Lower lobe of right lung (tissue), 2 donors: ENCODE data around the gene NHS. TPM values are rescaled to one million over a fixed set of nuclear protein-coding genes. Genes with fewer than 3 reads are reported as not detected.

Source experiments
- ATAC-seq, 2 donors: fragments of 200-7000 bp; cut with Tn5 transposase; one replicate each; pipeline ENCODE4 v1.9.1; 2020 to 2022; ENCODE audit warnings: mild to moderate bottlenecking in 2 of 2, moderate library complexity in 2 of 2
- DNase-seq: peaks from one replicate; pipeline ENCODE4 v3.0.0-alpha.2; 2020
- H3K27ac ChIP-seq: fragments of 200-600 bp; one replicate; pipeline ENCODE4 v1.8.0; 2022
- H3K27me3 ChIP-seq: fragments of 200-600 bp; one replicate; pipeline ENCODE4 v1.8.0; 2022; ENCODE audit warnings: low read depth
- H3K36me3 ChIP-seq: fragments of 200-600 bp; one replicate; pipeline ENCODE4 v1.8.0; 2022; ENCODE audit warnings: mild to moderate bottlenecking
- H3K4me1 ChIP-seq: fragments of 200-600 bp; one replicate; pipeline ENCODE4 v1.8.0; 2022
- H3K4me3 ChIP-seq: fragments of 200-600 bp; one replicate; pipeline ENCODE4 v1.8.0; 2022; ENCODE audit warnings: mild to moderate bottlenecking
- H3K9me3 ChIP-seq: fragments of 200-600 bp; one replicate; pipeline ENCODE4 v1.8.0; 2022
- intact Hi-C: fragments of 100-400 bp; cut with DNase I; formaldehyde crosslinking; loops from one replicate; pipeline ENCODE4 v1.11.0; 2022
- microRNA-seq: library from miRNA; unstranded; fragments of <30 nt; microRNA quantifications from one replicate; pipeline ENCODE4 v1.2.0, GENCODE V29; 2020; ENCODE audit warnings: borderline number of aligned reads
- total RNA-seq: library from RNA; stranded (reverse); fragmentation: NEBNext Ultra II Directional; extraction: Animal tissue kit (Norgen Biotek cat#: 25700); gene quantifications from one replicate; pipeline ENCODE4 v1.2.1, GENCODE V29; 2021
- TF ChIP-seq, protein P1 (sequence below): fragments of 200-600 bp; IDR thresholded peaks from one replicate; pipeline ENCODE4 v1.8.0; 2022; ENCODE audit warnings: antibody characterized with exemption, mild to moderate bottlenecking
- donor health status: DM: no; HTN: yes; CAD: no; lungs with severe emphysema.

NHS gene
- total RNA-seq, 1 donor from 2014 or later: 2.7 TPM

DNA sequence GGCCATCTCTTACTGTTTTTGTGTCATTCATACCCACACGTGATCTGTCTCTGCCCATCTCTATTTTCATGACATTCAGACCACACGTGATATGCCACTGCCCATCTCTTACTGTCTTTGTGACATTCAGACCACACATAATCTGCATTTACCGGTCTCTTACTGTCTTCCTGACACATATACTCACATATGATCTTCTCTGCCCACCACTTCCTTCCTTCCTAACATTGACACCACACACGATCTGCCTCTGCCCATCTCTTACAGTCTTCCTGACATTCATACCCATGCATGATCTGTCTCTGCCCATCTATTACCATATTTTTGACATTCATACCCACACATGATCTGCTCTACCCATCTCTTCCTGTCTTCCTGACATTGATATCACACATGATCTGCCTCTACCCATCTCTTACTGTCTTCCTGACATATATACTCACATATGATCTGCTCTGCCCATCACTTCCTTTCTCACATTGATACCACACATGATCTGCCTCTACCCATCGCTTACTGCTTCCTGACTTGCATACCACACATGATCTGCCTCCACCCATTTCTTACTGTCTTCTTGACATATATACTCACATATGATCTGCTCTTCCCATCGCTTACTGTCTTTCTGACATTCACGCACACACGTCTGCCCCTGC, 398.3 kb downstream of the NHS start:
- no peaks in the 10 kb centered on the region for H3K27me3 ChIP-seq
- H3K9me3 ChIP-seq: no peaks in the 10 kb centered on the region
- intact Hi-C loops: no loop called here
- no peak for DNase-seq
- ATAC-seq: no peak
- no peaks in the 10 kb centered on the region for H3K4me1 ChIP-seq
- H3K36me3 ChIP-seq: no peaks in the 10 kb centered on the region
- H3K4me3 ChIP-seq: no peak overlapping the region
- no peak overlapping the region for H3K27ac ChIP-seq
- TF ChIP-seq, protein P1, sequence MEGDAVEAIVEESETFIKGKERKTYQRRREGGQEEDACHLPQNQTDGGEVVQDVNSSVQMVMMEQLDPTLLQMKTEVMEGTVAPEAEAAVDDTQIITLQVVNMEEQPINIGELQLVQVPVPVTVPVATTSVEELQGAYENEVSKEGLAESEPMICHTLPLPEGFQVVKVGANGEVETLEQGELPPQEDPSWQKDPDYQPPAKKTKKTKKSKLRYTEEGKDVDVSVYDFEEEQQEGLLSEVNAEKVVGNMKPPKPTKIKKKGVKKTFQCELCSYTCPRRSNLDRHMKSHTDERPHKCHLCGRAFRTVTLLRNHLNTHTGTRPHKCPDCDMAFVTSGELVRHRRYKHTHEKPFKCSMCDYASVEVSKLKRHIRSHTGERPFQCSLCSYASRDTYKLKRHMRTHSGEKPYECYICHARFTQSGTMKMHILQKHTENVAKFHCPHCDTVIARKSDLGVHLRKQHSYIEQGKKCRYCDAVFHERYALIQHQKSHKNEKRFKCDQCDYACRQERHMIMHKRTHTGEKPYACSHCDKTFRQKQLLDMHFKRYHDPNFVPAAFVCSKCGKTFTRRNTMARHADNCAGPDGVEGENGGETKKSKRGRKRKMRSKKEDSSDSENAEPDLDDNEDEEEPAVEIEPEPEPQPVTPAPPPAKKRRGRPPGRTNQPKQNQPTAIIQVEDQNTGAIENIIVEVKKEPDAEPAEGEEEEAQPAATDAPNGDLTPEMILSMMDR: no peak

DNA sequence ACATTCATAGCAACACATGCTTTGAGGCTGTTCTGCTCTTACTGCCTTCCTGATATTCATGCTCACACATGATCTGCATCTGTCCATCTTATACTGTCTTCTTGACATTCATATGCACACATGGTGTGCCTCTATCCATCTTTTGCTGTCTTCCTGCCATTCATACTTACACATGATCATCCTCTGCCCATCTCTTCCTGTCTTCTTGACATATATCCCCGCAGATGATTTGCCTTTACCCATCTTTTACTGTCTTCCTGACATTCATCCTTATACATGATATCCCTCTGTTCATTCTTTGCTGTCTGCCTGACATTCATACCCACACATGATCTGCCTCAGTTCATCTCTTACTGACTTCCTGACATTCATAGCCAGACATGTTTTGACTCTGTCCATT, 399.1 kb downstream of the NHS start:
- Histone ChIP-seq H3K27me3 (no peaks in the 10 kb centered on the region), H3K4me3 (no peak overlapping the region), H3K9me3 (no peaks in the 10 kb centered on the region), H3K27ac (no peak overlapping the region), H3K36me3 (no peaks in the 10 kb centered on the region), H3K4me1 (no peaks in the 10 kb centered on the region)
- TF ChIP-seq, protein P1: no peak
- no peak for DNase-seq
- intact Hi-C loops: no loop called here
- no peak for ATAC-seq

DNA sequence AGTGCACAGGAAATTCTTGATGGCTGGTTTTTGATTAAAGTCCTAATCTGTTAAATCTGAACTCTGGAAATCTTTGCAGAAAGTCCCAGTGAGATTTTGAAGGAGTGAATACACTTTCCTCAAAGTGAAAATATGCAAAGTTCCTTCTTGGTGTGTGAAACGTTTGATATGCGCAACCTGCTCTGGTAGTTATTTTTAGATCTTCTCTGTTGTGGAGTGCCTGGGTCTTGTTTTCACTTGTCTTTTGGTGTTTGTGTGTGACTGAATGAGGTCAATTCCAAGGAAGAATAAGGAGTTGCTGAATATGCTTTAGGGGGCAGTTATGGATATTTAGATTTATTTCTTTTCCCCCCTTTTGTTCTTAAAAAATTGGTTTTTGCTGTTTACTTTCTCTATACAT, 404.0 kb downstream of the NHS start:
- TF ChIP-seq, protein P1: no peak
- no peak overlapping the region for H3K4me3 ChIP-seq
- ATAC-seq: no peak
- intact Hi-C loops: no loop called here
- no peak for DNase-seq
- no peak overlapping the region for H3K27ac ChIP-seq
- H3K36me3 ChIP-seq: no peaks in the 10 kb centered on the region
- no peaks in the 10 kb centered on the region for H3K4me1 ChIP-seq
- no peaks in the 10 kb centered on the region for H3K27me3 ChIP-seq
- no peaks in the 10 kb centered on the region for H3K9me3 ChIP-seq

DNA sequence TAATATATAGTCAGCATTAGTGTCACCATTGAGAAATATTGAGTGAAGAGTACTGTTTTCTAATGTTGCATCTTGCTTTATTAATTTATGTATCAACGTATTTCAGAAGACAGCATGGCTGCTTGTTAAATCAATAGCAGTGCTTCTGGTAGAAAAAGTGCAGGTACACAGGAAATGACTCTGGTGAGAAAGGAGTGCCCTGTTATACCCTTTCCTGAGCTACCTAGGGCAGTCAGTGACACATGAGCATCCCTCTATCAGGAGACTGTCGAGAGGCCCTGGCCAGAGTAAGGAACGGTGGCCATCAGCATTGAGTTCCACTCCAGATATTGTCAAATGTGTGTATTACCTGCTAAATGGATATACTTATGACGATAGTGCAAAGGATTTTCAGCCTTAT, 404.4 kb downstream of the NHS start:
- ATAC-seq: no peak

More for the DNA sequence above, 404.4 kb downstream of the NHS start:
- H3K27me3 ChIP-seq: no peaks in the 10 kb centered on the region
- no peaks in the 10 kb centered on the region for H3K4me1 ChIP-seq
- TF ChIP-seq, protein P1: no peak
- no peak overlapping the region for H3K27ac ChIP-seq
- DNase-seq: no peak
- intact Hi-C loops: no loop called here
- H3K36me3 ChIP-seq: no peaks in the 10 kb centered on the region
- no peak overlapping the region for H3K4me3 ChIP-seq
- no peaks in the 10 kb centered on the region for H3K9me3 ChIP-seq

Small RNAs within 50 kb of the gene (microRNA-seq; reads per million reads assigned to microRNA genes)
- gene MIR4768: not detected
